HG03442 (cell line): ENCODE results near the gene P2RY12.

Source experiments
- ATAC-seq: cut with Tn5 transposase; IDR thresholded peaks from one replicate; pipeline ENCODE4 v1.9.1; 2021; ENCODE audit warnings: mild to moderate bottlenecking, moderate library complexity; ENCODE audit not compliant: unreplicated experiment

The P2RY12 gene

GRCh38 chr3:151350656-151351055 is 33.9 kb downstream of the P2RY12 start:
- ATAC-seq: no peak

- ATAC-seq: no peak
Observed at GRCh38 chr3:151347432-151347831, 37.1 kb downstream of the P2RY12 start.

- no peak for ATAC-seq
Observed at GRCh38 chr3:151346292-151346691, 38.3 kb downstream of the P2RY12 start.

GRCh38 chr3:151345859-151346258 is 38.7 kb downstream of the P2RY12 start:
- no peak for ATAC-seq

GRCh38 chr3:151331696-151332095 is 52.9 kb downstream of the P2RY12 start:
- ATAC-seq: no peak

- no peak for ATAC-seq
Observed at GRCh38 chr3:151330899-151331298, 53.7 kb downstream of the P2RY12 start.

GRCh38 chr3:151330379-151330778 is 54.2 kb downstream of the P2RY12 start:
- ATAC-seq: no peak

GRCh38 chr3:151329363-151329762 is 55.2 kb downstream of the P2RY12 start, which contains the start of gene P2RY13:
P2RY13 (minus strand) TSS chr3:151329549; CDS start chr3:151329528, 21 bp downstream.
- no peak for ATAC-seq

GRCh38 chr3:151328298-151328995 is 56.1 kb downstream of the P2RY12 start:
- no peak for ATAC-seq

- ATAC-seq: no peak
Observed at GRCh38 chr3:151327571-151328198, 56.9 kb downstream of the P2RY12 start.

GRCh38 chr3:151322511-151322910 is 62.0 kb downstream of the P2RY12 start:
- no peak for ATAC-seq

- ATAC-seq: no peak
Observed at GRCh38 chr3:151321526-151321925, 63.0 kb downstream of the P2RY12 start.

GRCh38 chr3:151320131-151320530 is 64.4 kb downstream of the P2RY12 start:
- no peak for ATAC-seq

- ATAC-seq: no peak
Observed at GRCh38 chr3:151319628-151320027, 64.9 kb downstream of the P2RY12 start.

- ATAC-seq: no peak
Observed at GRCh38 chr3:151318991-151319390, 65.6 kb downstream of the P2RY12 start.

GRCh38 chr3:151318313-151318712 is 66.2 kb downstream of the P2RY12 start:
- ATAC-seq: no peak

- ATAC-seq: peak; percentile 55
Observed at GRCh38 chr3:151316267-151316991, 68.1 kb downstream of the P2RY12 start, which contains the start of gene GPR87. GPR87 (minus strand) TSS chr3:151316820; CDS start chr3:151300100, 16,720 bp downstream.

- no peak for ATAC-seq
Observed at GRCh38 chr3:151315846-151316245, 68.7 kb downstream of the P2RY12 start.

GRCh38 chr3:151315136-151315535 is 69.4 kb downstream of the P2RY12 start:
- no peak for ATAC-seq

- ATAC-seq: no peak
Observed at GRCh38 chr3:151314593-151314992, 70.0 kb downstream of the P2RY12 start.

- ATAC-seq: no peak
Observed at GRCh38 chr3:151314137-151314536, 70.4 kb downstream of the P2RY12 start.

GRCh38 chr3:151312972-151313371 is 71.6 kb downstream of the P2RY12 start:
- no peak for ATAC-seq
